ENCODE data around the gene CFAP299. TPM values are rescaled to one million over a fixed set of nuclear protein-coding genes. Genes with fewer than 3 reads are reported as not detected.
A peak's percentile ranks its signal among the peaks of the same experiment; 100 is the strongest.

Gene CFAP299
- total RNA-seq, 2 donors from 2014 or later: not detected

GRCh38 chr4:80538276-80538926 is 202.9 kb downstream of the CFAP299 start:
- Histone ChIP-seq H3K9me3 (ENCODE audit: control insufficient read depth, low read length) (no peaks in the 10 kb centered on the region), H3K9ac (ENCODE audit: extremely low read depth, low read length, poor library complexity, severe bottlenecking) (no peak overlapping the region), H3K27ac (ENCODE audit: low read depth, low read length) (no peak overlapping the region), H3K4me3 (ENCODE audit: low read length) (no peak overlapping the region), H3K36me3 (ENCODE audit: control insufficient read depth, insufficient read depth, low read length) (no peaks in the 10 kb centered on the region), H3K4me1 (ENCODE audit: control insufficient read depth, insufficient read depth, low read length) (no peaks in the 10 kb centered on the region), H3K27me3 (ENCODE audit: control insufficient read depth, insufficient read depth, low read length, poor library complexity, severe bottlenecking) (no peaks in the 10 kb centered on the region)
- H3K4me3 Mint-ChIP-seq: no peak overlapping the region
- no peaks in the 10 kb centered on the region for H3K27me3 Mint-ChIP-seq (ENCODE audit: insufficient read depth)
- DNase-seq: no peak
- no peak overlapping the region for H3K27ac Mint-ChIP-seq
- H3K9me3 Mint-ChIP-seq: no peaks in the 10 kb centered on the region
- WGBS, 2 experiments (ENCODE audit: insufficient coverage in 1 of 2, insufficient read length in 1 of 2): 90 to 100% methylated on average over 1 to 3 of the region's 4 CpGs
- H3K36me3 Mint-ChIP-seq (ENCODE audit: low read depth): no peaks in the 10 kb centered on the region
- TF ChIP-seq, protein P1, sequence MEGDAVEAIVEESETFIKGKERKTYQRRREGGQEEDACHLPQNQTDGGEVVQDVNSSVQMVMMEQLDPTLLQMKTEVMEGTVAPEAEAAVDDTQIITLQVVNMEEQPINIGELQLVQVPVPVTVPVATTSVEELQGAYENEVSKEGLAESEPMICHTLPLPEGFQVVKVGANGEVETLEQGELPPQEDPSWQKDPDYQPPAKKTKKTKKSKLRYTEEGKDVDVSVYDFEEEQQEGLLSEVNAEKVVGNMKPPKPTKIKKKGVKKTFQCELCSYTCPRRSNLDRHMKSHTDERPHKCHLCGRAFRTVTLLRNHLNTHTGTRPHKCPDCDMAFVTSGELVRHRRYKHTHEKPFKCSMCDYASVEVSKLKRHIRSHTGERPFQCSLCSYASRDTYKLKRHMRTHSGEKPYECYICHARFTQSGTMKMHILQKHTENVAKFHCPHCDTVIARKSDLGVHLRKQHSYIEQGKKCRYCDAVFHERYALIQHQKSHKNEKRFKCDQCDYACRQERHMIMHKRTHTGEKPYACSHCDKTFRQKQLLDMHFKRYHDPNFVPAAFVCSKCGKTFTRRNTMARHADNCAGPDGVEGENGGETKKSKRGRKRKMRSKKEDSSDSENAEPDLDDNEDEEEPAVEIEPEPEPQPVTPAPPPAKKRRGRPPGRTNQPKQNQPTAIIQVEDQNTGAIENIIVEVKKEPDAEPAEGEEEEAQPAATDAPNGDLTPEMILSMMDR (conservative IDR thresholded peaks at IDR 0.05): no peak
- H3K4me1 Mint-ChIP-seq: no peaks in the 10 kb centered on the region

DNA sequence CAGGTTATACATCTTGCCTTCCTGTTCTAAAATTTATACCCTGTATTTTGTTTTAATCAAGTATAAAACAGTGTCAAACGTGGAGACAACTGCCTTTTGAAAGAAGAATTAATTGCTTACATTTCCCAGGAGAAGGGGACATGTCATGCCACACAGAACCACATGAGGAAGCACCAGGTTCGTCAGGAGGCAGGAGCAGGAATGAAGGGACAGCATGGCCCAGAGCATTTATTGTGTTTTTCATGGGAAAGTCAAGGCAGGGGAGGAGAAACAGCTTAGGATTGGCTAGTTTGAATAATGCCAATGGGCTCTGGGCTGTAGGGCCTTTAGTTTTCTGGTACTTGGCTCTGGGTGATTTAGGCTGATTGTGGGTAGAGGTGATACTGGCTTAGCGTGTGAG is 203.7 kb downstream of the CFAP299 start:
- H3K4me3 Mint-ChIP-seq: no peak overlapping the region
- H3K4me1 Mint-ChIP-seq: no peaks in the 10 kb centered on the region
- H3K27ac Mint-ChIP-seq: no peak overlapping the region
- no peaks in the 10 kb centered on the region for H3K36me3 Mint-ChIP-seq (ENCODE audit: low read depth)
- Histone ChIP-seq H3K9ac (ENCODE audit: extremely low read depth, low read length, poor library complexity, severe bottlenecking) (no peak overlapping the region), H3K27ac (ENCODE audit: low read depth, low read length) (no peak overlapping the region), H3K36me3 (ENCODE audit: control insufficient read depth, insufficient read depth, low read length) (no peaks in the 10 kb centered on the region), H3K27me3 (ENCODE audit: control insufficient read depth, insufficient read depth, low read length, poor library complexity, severe bottlenecking) (no peaks in the 10 kb centered on the region), H3K4me3 (ENCODE audit: low read length) (no peak overlapping the region), H3K4me1 (ENCODE audit: control insufficient read depth, insufficient read depth, low read length) (no peaks in the 10 kb centered on the region), H3K9me3 (ENCODE audit: control insufficient read depth, low read length) (no peaks in the 10 kb centered on the region)
- no peaks in the 10 kb centered on the region for H3K9me3 Mint-ChIP-seq
- no peaks in the 10 kb centered on the region for H3K27me3 Mint-ChIP-seq (ENCODE audit: insufficient read depth)
- DNase-seq: peak; percentile 55
- TF ChIP-seq, protein P1 (conservative IDR thresholded peaks at IDR 0.05): peak; percentile 47
- WGBS, 2 experiments (ENCODE audit: insufficient coverage in 1 of 2, insufficient read length in 1 of 2): 83 to 86% methylated on average over 3 of the region's 3 CpGs

DNA sequence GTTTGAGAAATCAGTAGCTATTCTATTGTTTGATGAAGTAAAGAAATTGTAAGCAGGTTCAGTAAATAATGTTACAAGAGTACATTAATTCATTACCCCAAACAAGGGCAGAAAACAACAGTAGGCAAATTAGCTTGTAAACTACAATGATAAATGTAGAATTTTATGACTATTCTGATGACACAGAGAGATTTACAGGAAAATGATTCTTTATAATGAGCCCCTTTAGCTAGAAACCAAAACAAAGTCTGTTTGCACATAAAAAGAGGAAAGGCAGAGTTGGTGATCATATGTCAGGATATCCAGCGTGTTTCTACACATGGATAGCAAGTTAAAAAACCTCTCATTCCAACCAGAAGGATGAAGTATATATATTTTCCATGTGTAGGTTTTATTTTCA is 204.8 kb downstream of the CFAP299 start:
- no peak overlapping the region for H3K9ac ChIP-seq (ENCODE audit: extremely low read depth, low read length, poor library complexity, severe bottlenecking)
- no peak for DNase-seq
- Mint-ChIP-seq H3K27ac (no peak overlapping the region), H3K36me3 (ENCODE audit: low read depth) (no peaks in the 10 kb centered on the region), H3K9me3 (no peaks in the 10 kb centered on the region), H3K4me3 (no peak overlapping the region), H3K4me1 (no peaks in the 10 kb centered on the region), H3K27me3 (ENCODE audit: insufficient read depth) (no peaks in the 10 kb centered on the region)
- no peaks in the 10 kb centered on the region for H3K4me1 ChIP-seq (ENCODE audit: control insufficient read depth, insufficient read depth, low read length)
- H3K9me3 ChIP-seq (ENCODE audit: control insufficient read depth, low read length): no peaks in the 10 kb centered on the region
- H3K36me3 ChIP-seq (ENCODE audit: control insufficient read depth, insufficient read depth, low read length): no peaks in the 10 kb centered on the region
- no peaks in the 10 kb centered on the region for H3K27me3 ChIP-seq (ENCODE audit: control insufficient read depth, insufficient read depth, low read length, poor library complexity, severe bottlenecking)
- no peak overlapping the region for H3K27ac ChIP-seq (ENCODE audit: low read depth, low read length)
- no peak overlapping the region for H3K4me3 ChIP-seq (ENCODE audit: low read length)
- TF ChIP-seq, protein P1 (conservative IDR thresholded peaks at IDR 0.05): no peak
- WGBS, 2 experiments (ENCODE audit: insufficient coverage in 1 of 2, insufficient read length in 1 of 2): 83% methylated on average over 1 of the region's 1 CpG; no CpG with 5 or more reads in 1 of the 2 experiments

Measured in endodermal cell (in vitro differentiated cells).